ENCODE data around the gene DCANP1. TPM values are rescaled to one million over a fixed set of nuclear protein-coding genes. Genes with fewer than 3 reads are reported as not detected.

The DCANP1 gene
- total and polyA plus RNA-seq, 9 of the 15 experiments (the other 6 are each of a cell fraction or from before 2014, with no cell fraction given), result not detected

GRCh38 chr5:135437422-135437795, 9.7 kb downstream of the DCANP1 start (continued):
- TF ChIP-seq PRPF4 (IDR thresholded peaks at IDR 0.05; ENCODE audit: insufficient read depth, low read depth, low read length, poor library complexity, severe bottlenecking) (no peak), ESRRA (IDR thresholded peaks at IDR 0.05; ENCODE audit: borderline replicate concordance, low read depth) (peak; percentile 61; the same call in 1 of the 2 replicates), ZNF280B (CRISPR knock-in tag; IDR thresholded peaks at IDR 0.05) (no peak), NFIX (CRISPR knock-in tag; IDR thresholded peaks at IDR 0.05; ENCODE audit: low read depth) (no peak), TRIM24 (IDR thresholded peaks at IDR 0.05) (0 out of 4 replicates have a peak, but pooled peaks of 1 of the 2 experiments have one; percentile 30), ARHGAP35 (IDR thresholded peaks at IDR 0.05; ENCODE audit: partially characterized antibody) (no peak), ATF3 (IDR thresholded peaks at IDR 0.05) (peak; percentile 53; the same call in 1 of the 2 replicates), ATF3 (CRISPR knock-in tag; conservative IDR thresholded peaks at IDR 0.05) (no peak), PTBP1 (IDR thresholded peaks at IDR 0.05; ENCODE audit: low read depth, low read length) (no peak), SMARCE1 (IDR thresholded peaks at IDR 0.05) (peak; percentile 73), ZNF766 (CRISPR knock-in tag; conservative IDR thresholded peaks at IDR 0.05) (0 out of 2 replicates have a peak, but pooled peaks have one; percentile 42), NELFE (IDR thresholded peaks at IDR 0.05; ENCODE audit: insufficient read depth, insufficient read length) (no peak), MAZ (CRISPR knock-in tag; conservative IDR thresholded peaks at IDR 0.05 in 1 of 2, IDR thresholded peaks at IDR 0.05 in 1 of 2) (peak in 1 of 2 experiments; percentile 52; a peak in 1 of 4 replicates), ARID1B (IDR thresholded peaks at IDR 0.05) (peak; percentile 74), JUN (IDR thresholded peaks at IDR 0.05; ENCODE audit: borderline replicate concordance, low read depth, low read length) (peak; percentile 84), JUN (CRISPR knock-in tag; IDR thresholded peaks at IDR 0.05; ENCODE audit: borderline replicate concordance) (no peak), USF1 (CRISPR knock-in tag; IDR thresholded peaks at IDR 0.05) (no peak), ARID4B (CRISPR knock-in tag; IDR thresholded peaks at IDR 0.05) (0 out of 2 replicates have a peak, but pooled peaks have one; percentile 50), VEZF1 (CRISPR knock-in tag; IDR thresholded peaks at IDR 0.05) (peak; percentile 79), NEUROD1 (IDR thresholded peaks at IDR 0.05; ENCODE audit: borderline replicate concordance, low read depth, low read length, partially characterized antibody) (peak; percentile 52)
